Astrocyte (in vitro differentiated cells and primary cell): ENCODE measurements around the gene GNAO1.

Experiments used
- CTCF ChIP-seq: IDR thresholded peaks from 2 replicates; pipeline ENCODE4 v1.5.1; 2011; ENCODE audit warnings: low read depth, mild to moderate bottlenecking, inconsistent platforms, low read length, moderate library complexity; ENCODE audit not compliant: insufficient read depth
- EZH2 ChIP-seq: IDR thresholded peaks from 2 replicates; pipeline ENCODE4 v1.6.1; 2012; ENCODE audit warnings: mild to moderate bottlenecking, low read length, inconsistent platforms; ENCODE audit not compliant: insufficient read depth

- TF ChIP-seq CTCF (no peak), EZH2 (no peak)
These were observed 166.0 kb downstream of the GNAO1 start for GRCh38 chr16:56357241-56357764.
